H1 (cell line): ENCODE data around the gene KLHL26.

ENCODE experiments used
- CBX5 ChIP-seq: fragments of 300-800, 300-1000 bp; sonication (generic); IDR thresholded peaks from 2 replicates; pipeline ENCODE4 v1.7.1; 2016; ENCODE audit warnings: antibody characterized with exemption, low read length, low read depth
- JUN ChIP-seq: IDR thresholded peaks from 2 replicates; pipeline ENCODE4 v1.6.1; 2011; ENCODE audit warnings: low read depth, mild to moderate bottlenecking, improper control_type of control experiment, low read length
- RFX5 ChIP-seq: IDR thresholded peaks from 2 replicates; pipeline ENCODE4 v1.6.1; 2011; ENCODE audit warnings: low read depth, low read length, improper control_type of control experiment, borderline replicate concordance
- SP1 ChIP-seq: IDR thresholded peaks from 2 replicates; pipeline ENCODE4 v1.6.1; 2011; ENCODE audit warnings: low read depth, low read length
- TCF12 ChIP-seq: IDR thresholded peaks from 2 replicates; pipeline ENCODE4 v1.6.1; 2011; ENCODE audit warnings: low read depth, mild to moderate bottlenecking, low read length

DNA sequence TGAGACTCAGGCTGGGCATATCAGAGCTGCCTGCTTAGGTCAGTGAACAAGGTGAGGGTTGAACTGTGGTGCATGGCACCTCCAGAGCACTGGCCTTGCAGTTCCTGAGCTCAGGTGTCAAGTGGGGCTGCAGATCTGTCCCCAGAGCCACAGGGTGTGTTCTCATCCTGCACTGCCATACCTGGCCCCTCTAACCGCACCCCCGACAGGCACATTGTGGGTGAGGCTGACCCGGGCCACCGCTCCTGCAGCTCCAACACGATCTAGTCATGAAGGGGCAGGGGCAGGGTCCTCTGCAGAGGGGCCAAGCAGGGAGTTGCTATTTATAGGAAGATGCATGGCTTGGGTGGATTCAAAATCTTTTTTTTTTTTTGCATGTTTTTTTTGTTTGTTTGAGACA, 30.0 kb downstream of the KLHL26 start:
- TF ChIP-seq CBX5 (no peak), TCF12 (no peak), RFX5 (no peak), JUN (no peak), SP1 (no peak)
